GM21528 (cell line): ENCODE measurements around the gene PRSS50.

Source experiments
- ATAC-seq: cut with Tn5 transposase; IDR thresholded peaks from one replicate; pipeline ENCODE4 v1.9.1; 2021; ENCODE audit warnings: mild to moderate bottlenecking, moderate library complexity; ENCODE audit not compliant: unreplicated experiment, low FRiP score

Gene PRSS50

GRCh38 chr3:46729038-46729437, 11.4 kb upstream of the PRSS50 start:
- ATAC-seq: no peak

- no peak for ATAC-seq
These were observed 8.1 kb upstream of the PRSS50 start for GRCh38 chr3:46725621-46726314.

GRCh38 chr3:46724424-46724823, 6.8 kb upstream of the PRSS50 start:
- no peak for ATAC-seq

GRCh38 chr3:46722443-46722842, 4.8 kb upstream of the PRSS50 start:
- no peak for ATAC-seq

- ATAC-seq: no peak
These were observed 3.3 kb upstream of the PRSS50 start for GRCh38 chr3:46721009-46721408.

GRCh38 chr3:46719735-46720271, 2.1 kb upstream of the PRSS50 start:
- ATAC-seq: no peak

- ATAC-seq: no peak
These were observed 1.4 kb upstream of the PRSS50 start for GRCh38 chr3:46719044-46719565.

- ATAC-seq: no peak
These were observed 918 bp downstream of the PRSS50 start for GRCh38 chr3:46716461-46717441.

- ATAC-seq: no peak
These were observed 2.0 kb downstream of the PRSS50 start for GRCh38 chr3:46715507-46716175.

- no peak for ATAC-seq
These were observed 2.8 kb downstream of the PRSS50 start for GRCh38 chr3:46714728-46715506.

GRCh38 chr3:46713898-46714552, 3.6 kb downstream of the PRSS50 start:
- ATAC-seq: no peak

- no peak for ATAC-seq
These were observed 4.4 kb downstream of the PRSS50 start for GRCh38 chr3:46713050-46713897.

GRCh38 chr3:46712191-46713049, 5.2 kb downstream of the PRSS50 start:
- no peak for ATAC-seq

GRCh38 chr3:46711760-46712159, 5.9 kb downstream of the PRSS50 start:
- ATAC-seq: no peak

- no peak for ATAC-seq
These were observed 6.4 kb downstream of the PRSS50 start for GRCh38 chr3:46711305-46711704.

GRCh38 chr3:46710671-46711295, 6.9 kb downstream of the PRSS50 start:
- ATAC-seq: no peak

- no peak for ATAC-seq
These were observed 7.4 kb downstream of the PRSS50 start for GRCh38 chr3:46710229-46710628.
